HCT116 (cell line): ENCODE results near the gene EEFSEC. TPM values are rescaled to one million over a fixed set of nuclear protein-coding genes. Genes with fewer than 3 reads are reported as not detected.

ENCODE experiments used
- ATAC-seq: fragments of 200-7000 bp; cut with Tn5 transposase; 2 replicates; pipeline ENCODE4 v1.9.1; 2020; ENCODE audit warnings: mild to moderate bottlenecking, moderate library complexity
- BruUV-seq: library from RNA; stranded (reverse); fragments of 400-500 nt; replicated peaks from 2 replicates; lab custom pipeline; 2021; lab: Mats Ljungman, UMichigan
- CTCF ChIA-PET: fragments of 300-600 bp; sonication (Branson Sonifier 250); formaldehyde crosslinking; loops from one replicate; lab custom pipeline; 2021; ENCODE audit warnings: antibody characterized with exemption; lab: Charles Lee
- POLR2A ChIA-PET: fragments of 300-600, 350-600 bp; sonication (Branson Sonifier 250); formaldehyde crosslinking; loops from one replicate; lab custom pipeline; 2021; ENCODE audit warnings: antibody characterized with exemption; lab: Charles Lee
- RAD21 ChIA-PET, 2 experiments: fragments of 300-600 bp; sonication (Branson Sonifier 250); formaldehyde crosslinking; loops; one replicate each; lab custom pipeline; 2023; ENCODE audit warnings: low total read pairs in 2 of 2; ENCODE audit not compliant: uncharacterized antibody in 2 of 2, unreplicated experiment in 2 of 2, low non-redundant PET in 1 of 2; lab: Charles Lee
- DNase-seq: peaks from one replicate; pipeline ENCODE4 v3.0.0-alpha.2; 2010; ENCODE audit warnings: low read depth, low spot score
- H2AFZ ChIP-seq: fragments of 200-600 bp; shearing (Covaris generic), sonication (generic); 2 replicates; pipeline ENCODE4 v1.6.1; 2017; ENCODE audit warnings: low read depth, mixed run types, mixed read lengths, antibody characterized with exemption, low read length; ENCODE audit not compliant: poor library complexity, severe bottlenecking
- H3K27ac ChIP-seq: 2 replicates; pipeline ENCODE4 v1.5.1; 2012; ENCODE audit warnings: low read depth, low read length
- H3K27me3 ChIP-seq: fragments of 200-600 bp; sonication (generic); 2 replicates; pipeline ENCODE4 v1.6.1; 2016; ENCODE audit warnings: mixed run types, low read length, mixed read lengths; ENCODE audit not compliant: insufficient read depth
- H3K36me3 ChIP-seq, 2 experiments: fragments of 200-500 bp in 1 of 2; fragments of 200-600 bp in 1 of 2; sonication (Bioruptor generic) in 1 of 2; sonication (generic) in 1 of 2; 2 replicates each; pipeline versions ENCODE4 v1.5.1 to v1.6.1; 2014 to 2016; ENCODE audit warnings: low read length in 2 of 2, inconsistent platforms in 1 of 2, mixed read lengths in 1 of 2, mixed run types in 1 of 2; ENCODE audit not compliant: insufficient read depth in 2 of 2, control insufficient read depth in 1 of 2
- H3K4me1 ChIP-seq, 2 experiments: fragments of 200-600 bp in 1 of 2; sonication (generic) in 1 of 2; 2 replicates each; pipeline versions ENCODE4 v1.5.1 to v1.6.1; 2012 to 2017; ENCODE audit warnings: low read length in 2 of 2, inconsistent platforms in 1 of 2, mild to moderate bottlenecking in 1 of 2, mixed read lengths in 1 of 2, mixed run types in 1 of 2, moderate library complexity in 1 of 2; ENCODE audit not compliant: insufficient read depth in 2 of 2, control insufficient read depth in 1 of 2
- H3K4me2 ChIP-seq: fragments of 200-600 bp; sonication (generic); 2 replicates; pipeline ENCODE4 v1.6.1; 2017; ENCODE audit warnings: mixed run types, low read length, mixed read lengths
- H3K4me3 ChIP-seq, 2 experiments: fragments of 200-600 bp in 1 of 2; sonication (generic) in 1 of 2; replicated peaks in 1 of 2; 2 replicates each; pipeline ENCODE4 v1.5.1; 2011 to 2016; ENCODE audit warnings: low read length in 2 of 2, control low read depth in 1 of 2, low read depth in 1 of 2, mild to moderate bottlenecking in 1 of 2, mixed read lengths in 1 of 2, mixed run types in 1 of 2
- H3K79me2 ChIP-seq: fragments of 200-600 bp; sonication (generic); 2 replicates; pipeline ENCODE4 v1.6.1; 2017; ENCODE audit warnings: mild to moderate bottlenecking, mixed run types, low read length, moderate library complexity, mixed read lengths; ENCODE audit not compliant: insufficient read depth
- H3K9ac ChIP-seq: fragments of 200-600 bp; sonication (generic); 2 replicates; pipeline ENCODE4 v1.6.1; 2016; ENCODE audit warnings: low read length, mixed read lengths
- H3K9me2 ChIP-seq: fragments of 200-600 bp; sonication (generic), shearing (Covaris generic); 2 replicates; pipeline ENCODE4 v1.6.1; 2017; ENCODE audit warnings: mixed run types, mild to moderate bottlenecking, moderate library complexity; ENCODE audit not compliant: insufficient read depth
- H3K9me3 ChIP-seq, 2 experiments: fragments of 200-500 bp in 1 of 2; fragments of 200-600 bp in 1 of 2; sonication (Bioruptor generic) in 1 of 2; sonication (generic) in 1 of 2; 2 replicates each; pipeline ENCODE4 v1.6.1; 2014 to 2017; ENCODE audit warnings: low read length in 2 of 2, mixed read lengths in 2 of 2, inconsistent platforms in 1 of 2, low read depth in 1 of 2, mild to moderate bottlenecking in 1 of 2, mixed run types in 1 of 2, moderate library complexity in 1 of 2; ENCODE audit not compliant: control insufficient read depth in 1 of 2, insufficient read depth in 1 of 2
- H4K20me1 ChIP-seq: fragments of 200-600 bp; sonication (generic), shearing (Covaris generic); 2 replicates; pipeline ENCODE4 v1.6.1; 2017; ENCODE audit warnings: mixed run types, mild to moderate bottlenecking, moderate library complexity; ENCODE audit not compliant: insufficient read depth
- ATF3 ChIP-seq: IDR thresholded peaks from 2 replicates; pipeline ENCODE4 v1.6.1; 2012
- CEBPB ChIP-seq: IDR thresholded peaks from 2 replicates; pipeline ENCODE4 v1.6.1; 2012; ENCODE audit warnings: low read depth
- CTCF ChIP-seq, 3 experiments: fragments of 200-600 bp in 1 of 3; sonication (generic) in 1 of 3; IDR thresholded peaks in 2 of 3; conservative IDR thresholded peaks in 1 of 3; 2 replicates each; pipeline ENCODE4 v1.5.1; 2012 to 2017; ENCODE audit warnings: low read depth in 2 of 3, low read length in 2 of 3, antibody characterized with exemption in 1 of 3, borderline replicate concordance in 1 of 3, control low read depth in 1 of 3, mild to moderate bottlenecking in 1 of 3, mixed read lengths in 1 of 3, mixed run types in 1 of 3, moderate library complexity in 1 of 3; ENCODE audit not compliant: insufficient read depth in 1 of 3
- EGR1 ChIP-seq: IDR thresholded peaks from 2 replicates; pipeline ENCODE4 v1.6.1; 2012; ENCODE audit warnings: low read depth
- EZH2 ChIP-seq: fragments of 200-600 bp; sonication (generic); IDR thresholded peaks from 2 replicates; pipeline ENCODE4 v1.6.1; 2017; ENCODE audit warnings: antibody characterized with exemption, mixed run types
- EZH2phosphoT487 ChIP-seq: fragments of 200-600 bp; IDR thresholded peaks from 2 replicates; pipeline ENCODE4 v1.6.1; 2018; ENCODE audit warnings: antibody characterized with exemption, borderline replicate concordance
- FOSL1 ChIP-seq: IDR thresholded peaks from 2 replicates; pipeline ENCODE4 v1.6.1; 2012; ENCODE audit warnings: low read depth
- MAX ChIP-seq: IDR thresholded peaks from 2 replicates; pipeline ENCODE4 v1.6.1; 2012
- POLR2AphosphoS5 ChIP-seq: IDR thresholded peaks from 2 replicates; pipeline ENCODE4 v1.6.1; 2011; ENCODE audit warnings: mild to moderate bottlenecking, low read depth, low read length, moderate library complexity
- RAD21 ChIP-seq: IDR thresholded peaks from 2 replicates; pipeline ENCODE4 v1.6.1; 2012; ENCODE audit warnings: low read depth, mild to moderate bottlenecking
- REST ChIP-seq: IDR thresholded peaks from 2 replicates; pipeline ENCODE4 v1.6.1; 2012; ENCODE audit warnings: low read depth
- SIN3A ChIP-seq: IDR thresholded peaks from 2 replicates; pipeline ENCODE4 v1.6.1; 2012; ENCODE audit warnings: low read depth
- SP1 ChIP-seq: IDR thresholded peaks from 2 replicates; pipeline ENCODE4 v1.6.1; 2012; ENCODE audit warnings: low read depth
- SRF ChIP-seq: IDR thresholded peaks from 2 replicates; pipeline ENCODE4 v1.6.1; 2012; ENCODE audit warnings: low read depth
- TCF7L2 ChIP-seq: IDR thresholded peaks from 2 replicates; pipeline ENCODE4 v1.7.0; 2011; ENCODE audit warnings: borderline replicate concordance, inconsistent platforms; ENCODE audit not compliant: insufficient read depth, insufficient read length; ENCODE audit errors: extremely low read depth
- YY1 ChIP-seq: IDR thresholded peaks from 2 replicates; pipeline ENCODE4 v1.6.1; 2011; ENCODE audit warnings: low read length, low read depth, moderate library complexity, mild to moderate bottlenecking; ENCODE audit not compliant: insufficient replicate concordance; ENCODE audit errors: extremely low read depth
- ZBTB33 ChIP-seq: IDR thresholded peaks from 2 replicates; pipeline ENCODE4 v1.6.1; 2011; ENCODE audit warnings: mild to moderate bottlenecking, low read length, moderate library complexity; ENCODE audit not compliant: insufficient replicate concordance; ENCODE audit errors: extremely low read depth
- ZFX ChIP-seq: fragments of 450-650 bp; IDR thresholded peaks from 2 replicates; pipeline ENCODE4 v1.6.1; 2017
- intact Hi-C: fragments of 100-400 bp; cut with micrococcal nuclease; formaldehyde crosslinking; loops from 2 replicates; pipeline ENCODE4 v1.10.0; 2022
- total RNA-seq: library from RNA; stranded (reverse); gene quantifications from one replicate; pipeline ENCODE4 v1.2.1, GENCODE V29; 2021; ENCODE audit not compliant: unreplicated experiment

EEFSEC gene
- total RNA-seq, 1 experiment from 2014 or later: 16.1 TPM

GRCh38 chr3:128356822-128357221 is 203.5 kb downstream of the EEFSEC start:
- H3K4me3 ChIP-seq: no peak overlapping the region
- POLR2A ChIA-PET: no interaction called here
- no peaks in the 10 kb centered on the region for H3K9me3 ChIP-seq
- RAD21 ChIA-PET: no interaction called here
- BruUV-seq: no TSS peak
- H3K27me3 ChIP-seq: no peaks in the 10 kb centered on the region
- H3K4me1 ChIP-seq: no peaks in the 10 kb centered on the region; a peak in 1 of 4 replicates
- H3K36me3 ChIP-seq: no peaks in the 10 kb centered on the region
- H4K20me1 ChIP-seq: no peaks in the 10 kb centered on the region
- intact Hi-C loops: no loop called here
- TF ChIP-seq EZH2phosphoT487: no peak
- no peak for TF ChIP-seq EZH2
- no peak for TF ChIP-seq FOSL1
- no peak for TF ChIP-seq CTCF (IDR thresholded peaks at IDR 0.05 in 2 of 3, conservative IDR thresholded peaks at IDR 0.05 in 1 of 3; ENCODE audit: borderline replicate concordance in 1 of 3, insufficient read depth in 1 of 3, low read depth in 2 of 3, low read length in 2 of 3)
- no peak for TF ChIP-seq ZFX
- no peak for TF ChIP-seq YY1
- TF ChIP-seq ATF3: no peak
- no peak for TF ChIP-seq SRF
- TF ChIP-seq EGR1: no peak
- TF ChIP-seq POLR2AphosphoS5: no peak
- TF ChIP-seq SIN3A: no peak
- TF ChIP-seq ZBTB33: no peak
- TF ChIP-seq CEBPB: no peak
- TF ChIP-seq RAD21: no peak
- TF ChIP-seq REST: no peak
- TF ChIP-seq SP1: no peak
- no peak for TF ChIP-seq TCF7L2
- no peak for TF ChIP-seq MAX
- no peak overlapping the region for H2AFZ ChIP-seq
- H3K9me2 ChIP-seq: no peaks in the 10 kb centered on the region
- H3K27ac ChIP-seq: no peak overlapping the region
- H3K79me2 ChIP-seq: no peaks in the 10 kb centered on the region
- CTCF ChIA-PET: no interaction called here
- DNase-seq (no peak), ATAC-seq (no peak)
- no peak overlapping the region for H3K4me2 ChIP-seq
- no peak overlapping the region for H3K9ac ChIP-seq
